ENCODE measurements around the gene RHOF. TPM values are rescaled to one million over a fixed set of nuclear protein-coding genes. Genes with fewer than 3 reads are reported as not detected.

RHOF gene
- total RNA-seq, 6 experiments from 2014 or later: 3.2 to 4.2 (median 3.6) TPM

DNA sequence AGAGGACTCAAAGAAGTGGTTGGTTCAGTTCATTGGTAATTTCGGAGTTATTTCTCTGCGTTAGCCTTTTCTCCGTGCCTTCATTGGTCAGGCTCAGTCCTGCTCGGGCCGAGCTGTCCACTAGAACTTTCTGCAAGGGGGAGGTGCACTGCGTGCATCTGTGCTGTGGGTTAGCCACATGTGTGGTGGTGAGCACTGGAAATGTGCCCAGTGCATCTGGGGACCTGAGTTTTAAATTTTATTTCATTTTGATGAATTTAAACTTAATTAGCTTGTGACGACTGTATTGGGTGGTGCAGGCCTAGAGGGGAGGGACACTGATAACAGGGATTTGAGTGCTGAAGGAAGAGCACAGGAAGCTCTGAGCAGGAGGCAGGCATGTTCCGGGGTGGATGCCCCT is 34.8 kb upstream of the RHOF start:
- Mint-ChIP-seq H3K36me3 (ENCODE audit: low read depth) (peaks cover 38% of the 10 kb centered on the region), H3K4me3 (no peak overlapping the region), H3K9me3 (no peaks in the 10 kb centered on the region)

DNA sequence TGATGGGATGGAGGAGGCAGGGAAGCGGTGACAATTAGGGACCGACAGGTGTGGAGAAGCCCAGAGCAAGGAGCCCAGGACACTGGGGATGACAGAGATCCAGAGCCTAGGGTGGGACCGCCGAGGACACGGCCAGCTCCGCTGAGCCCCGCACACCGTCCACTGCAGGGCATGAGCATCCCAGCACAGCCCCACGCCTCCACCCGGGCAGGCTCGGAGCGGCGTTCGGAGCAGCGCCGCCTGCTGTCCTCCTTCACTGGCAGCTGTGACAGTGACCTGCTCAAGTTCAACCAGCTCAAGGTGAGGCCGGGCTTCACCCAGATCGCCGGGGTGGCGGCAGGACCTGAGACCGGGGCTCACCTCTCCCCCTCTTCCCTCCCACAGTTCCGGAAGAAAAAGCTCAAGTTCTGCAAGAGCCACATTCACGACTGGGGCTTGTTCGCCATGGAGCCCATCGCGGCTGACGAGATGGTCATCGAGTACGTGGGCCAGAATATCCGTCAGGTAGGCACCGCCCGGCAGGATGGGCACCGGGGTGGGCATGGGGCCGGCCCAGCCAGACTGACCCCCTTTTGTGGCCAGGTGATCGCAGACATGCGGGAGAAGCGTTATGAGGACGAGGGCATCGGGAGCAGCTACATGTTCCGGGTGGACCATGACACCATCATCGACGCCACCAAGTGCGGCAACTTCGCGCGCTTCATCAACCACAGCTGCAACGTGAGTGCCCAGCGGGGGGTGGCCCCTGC is 34.0 kb upstream of the RHOF start:
- TF ChIP-seq, protein P1, sequence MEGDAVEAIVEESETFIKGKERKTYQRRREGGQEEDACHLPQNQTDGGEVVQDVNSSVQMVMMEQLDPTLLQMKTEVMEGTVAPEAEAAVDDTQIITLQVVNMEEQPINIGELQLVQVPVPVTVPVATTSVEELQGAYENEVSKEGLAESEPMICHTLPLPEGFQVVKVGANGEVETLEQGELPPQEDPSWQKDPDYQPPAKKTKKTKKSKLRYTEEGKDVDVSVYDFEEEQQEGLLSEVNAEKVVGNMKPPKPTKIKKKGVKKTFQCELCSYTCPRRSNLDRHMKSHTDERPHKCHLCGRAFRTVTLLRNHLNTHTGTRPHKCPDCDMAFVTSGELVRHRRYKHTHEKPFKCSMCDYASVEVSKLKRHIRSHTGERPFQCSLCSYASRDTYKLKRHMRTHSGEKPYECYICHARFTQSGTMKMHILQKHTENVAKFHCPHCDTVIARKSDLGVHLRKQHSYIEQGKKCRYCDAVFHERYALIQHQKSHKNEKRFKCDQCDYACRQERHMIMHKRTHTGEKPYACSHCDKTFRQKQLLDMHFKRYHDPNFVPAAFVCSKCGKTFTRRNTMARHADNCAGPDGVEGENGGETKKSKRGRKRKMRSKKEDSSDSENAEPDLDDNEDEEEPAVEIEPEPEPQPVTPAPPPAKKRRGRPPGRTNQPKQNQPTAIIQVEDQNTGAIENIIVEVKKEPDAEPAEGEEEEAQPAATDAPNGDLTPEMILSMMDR (IDR thresholded peaks at IDR 0.05): no peak
- Mint-ChIP-seq H3K27me3 (ENCODE audit: insufficient read depth) (peaks cover 9% of the 10 kb centered on the region), H3K36me3 (ENCODE audit: low read depth) (peaks cover 36% of the 10 kb centered on the region), H3K27ac (no peak overlapping the region), H3K4me1 (ENCODE audit: low read depth) (no peaks in the 10 kb centered on the region), H3K4me3 (no peak overlapping the region), H3K9me3 (no peaks in the 10 kb centered on the region)
- no peak for DNase-seq

More for the DNA sequence above, 34.8 kb upstream of the RHOF start:
- TF ChIP-seq, protein P1 (IDR thresholded peaks at IDR 0.05): no peak
- Mint-ChIP-seq H3K27ac (peak overlapping the region; percentile 34; the same call in 1 of the 2 replicates), H3K27me3 (ENCODE audit: insufficient read depth) (peaks cover 9% of the 10 kb centered on the region), H3K4me1 (ENCODE audit: low read depth) (no peaks in the 10 kb centered on the region)
- no peak for DNase-seq

DNA sequence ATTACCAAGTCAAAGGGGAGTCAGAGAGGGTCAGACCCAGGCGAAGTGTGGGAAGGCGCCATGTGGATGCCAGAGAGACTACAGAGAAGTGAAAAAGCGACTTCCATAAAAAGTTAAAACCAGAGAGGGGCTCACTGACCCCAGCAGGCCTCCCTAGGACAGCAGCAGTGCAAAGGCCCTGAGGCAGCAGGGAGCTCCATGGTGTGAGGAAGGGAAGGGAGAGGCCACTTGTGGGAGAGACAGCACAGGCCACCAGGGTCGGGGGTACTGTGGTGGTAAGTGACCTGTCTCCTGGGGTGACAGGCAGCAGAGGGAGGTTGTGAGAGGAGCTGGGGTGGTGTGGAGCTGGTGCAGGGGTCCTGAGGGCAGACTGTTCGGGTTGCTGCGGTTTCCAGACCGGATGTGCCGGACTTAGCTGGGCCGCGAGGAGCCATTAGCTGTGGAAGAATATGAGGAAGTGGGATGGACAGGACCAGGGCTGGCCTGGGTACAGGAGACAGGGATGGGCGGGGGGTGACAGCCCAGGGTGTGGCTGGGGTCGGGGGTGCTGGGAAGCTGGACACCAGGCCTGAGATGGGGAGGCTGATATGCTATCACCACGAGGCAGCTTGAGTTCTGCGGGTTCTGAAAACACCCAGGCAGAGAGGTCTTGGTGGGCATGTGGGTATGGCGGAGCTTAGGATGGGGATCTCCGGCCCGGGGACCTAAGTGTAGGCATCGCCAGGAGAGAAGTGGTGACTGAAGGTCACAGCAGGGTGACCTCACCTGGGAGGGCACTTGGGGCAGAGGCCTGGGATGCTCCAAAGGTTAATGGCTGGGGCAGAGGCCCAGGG is 33.0 kb upstream of the RHOF start:
- no peak overlapping the region; the same call in 1 of the 2 replicates for H3K27ac Mint-ChIP-seq
- DNase-seq: no peak
- no peaks in the 10 kb centered on the region for H3K9me3 Mint-ChIP-seq
- TF ChIP-seq, protein P1 (IDR thresholded peaks at IDR 0.05): no peak
- H3K27me3 Mint-ChIP-seq (ENCODE audit: insufficient read depth): peaks cover 9% of the 10 kb centered on the region
- H3K36me3 Mint-ChIP-seq (ENCODE audit: low read depth): peaks cover 26% of the 10 kb centered on the region
- H3K4me3 Mint-ChIP-seq: no peak overlapping the region; the same call in 1 of the 2 replicates
- H3K4me1 Mint-ChIP-seq (ENCODE audit: low read depth): no peaks in the 10 kb centered on the region

DNA sequence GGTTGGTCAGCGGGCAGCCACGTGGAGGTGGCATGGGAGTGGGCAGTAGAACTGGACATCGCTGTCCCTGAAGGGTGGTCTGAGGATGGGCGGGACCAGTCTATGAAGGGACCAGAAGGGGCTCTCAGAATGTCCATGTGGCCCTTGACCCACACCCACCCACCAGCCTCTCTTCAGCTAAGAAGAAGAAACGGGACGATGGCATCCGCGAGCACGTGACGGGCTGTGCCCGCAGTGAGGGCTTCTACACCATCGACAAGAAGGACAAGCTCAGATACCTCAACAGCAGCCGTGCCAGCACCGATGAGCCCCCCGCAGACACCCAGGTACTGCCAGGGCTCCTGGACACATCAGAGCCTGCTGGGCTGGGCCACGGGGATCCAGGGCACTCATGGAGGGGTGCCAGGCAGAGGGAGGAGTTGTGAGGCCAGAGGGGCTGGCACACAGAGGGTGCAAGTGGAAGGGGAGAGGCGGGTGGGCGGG is 31.6 kb upstream of the RHOF start:
- TF ChIP-seq, protein P1 (IDR thresholded peaks at IDR 0.05): no peak
- Mint-ChIP-seq H3K27ac (no peak overlapping the region), H3K36me3 (ENCODE audit: low read depth) (peaks cover 22% of the 10 kb centered on the region), H3K9me3 (no peaks in the 10 kb centered on the region), H3K27me3 (ENCODE audit: insufficient read depth) (peaks cover 9% of the 10 kb centered on the region), H3K4me1 (ENCODE audit: low read depth) (no peaks in the 10 kb centered on the region), H3K4me3 (no peak overlapping the region)
- no peak for DNase-seq

DNA sequence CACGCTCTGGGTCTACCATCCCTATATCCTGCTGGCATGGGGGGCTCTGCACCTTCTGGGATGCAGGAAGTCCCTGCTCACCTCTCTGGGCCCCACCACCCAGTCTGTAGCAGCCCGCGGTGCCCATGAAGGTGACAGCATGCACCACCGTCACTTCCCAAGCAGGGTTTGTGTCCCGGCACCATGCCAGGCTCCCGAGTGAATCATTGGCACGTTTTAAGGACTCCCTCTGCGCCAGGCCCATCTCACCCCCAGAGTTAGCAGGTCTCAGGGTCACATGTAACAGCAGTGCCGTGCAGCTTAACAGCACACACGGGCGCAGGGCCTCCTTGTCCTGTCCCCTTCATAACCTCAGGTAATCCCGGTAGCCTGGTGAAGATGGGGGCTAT is 30.2 kb upstream of the RHOF start:
- TF ChIP-seq, protein P1 (IDR thresholded peaks at IDR 0.05): no peak
- H3K27me3 Mint-ChIP-seq (ENCODE audit: insufficient read depth): peaks cover 8% of the 10 kb centered on the region
- H3K4me3 Mint-ChIP-seq: no peak overlapping the region
- no peaks in the 10 kb centered on the region for H3K4me1 Mint-ChIP-seq (ENCODE audit: low read depth)
- peaks cover 24% of the 10 kb centered on the region for H3K36me3 Mint-ChIP-seq (ENCODE audit: low read depth)
- H3K9me3 Mint-ChIP-seq: no peaks in the 10 kb centered on the region
- no peak overlapping the region for H3K27ac Mint-ChIP-seq
- no peak for DNase-seq
